Fibroblast of skin of back (primary cell): Measurements from ENCODE around the gene STK11.

ENCODE experiments used
- DNase-seq: peaks from one replicate; pipeline ENCODE4 v3.0.0-alpha.2; 2013

STK11 gene

GRCh38 chr19:1251330-1252220 is 46.0 kb downstream of the STK11 start:
- peak; percentile 78 for DNase-seq

- peak; percentile 98 for DNase-seq
Measured at GRCh38 chr19:1252221-1252820, 46.7 kb downstream of the STK11 start.

GRCh38 chr19:1252821-1253513 is 47.4 kb downstream of the STK11 start:
- peak; percentile 99 for DNase-seq

- DNase-seq: no peak
Measured at GRCh38 chr19:1253514-1254080, 48.0 kb downstream of the STK11 start.

GRCh38 chr19:1254081-1254527 is 48.5 kb downstream of the STK11 start:
- DNase-seq: no peak

- no peak for DNase-seq
Measured at GRCh38 chr19:1254530-1255185, 49.1 kb downstream of the STK11 start.

- no peak for DNase-seq
Measured at GRCh38 chr19:1255186-1256161, 49.9 kb downstream of the STK11 start.

GRCh38 chr19:1256646-1257474 is 51.3 kb downstream of the STK11 start:
- DNase-seq: no peak

GRCh38 chr19:1257475-1258162 is 52.0 kb downstream of the STK11 start:
- DNase-seq: no peak

- no peak for DNase-seq
Measured at GRCh38 chr19:1258163-1258492, 52.5 kb downstream of the STK11 start.

GRCh38 chr19:1258707-1259205 is 53.2 kb downstream of the STK11 start:
- no peak for DNase-seq

- DNase-seq: peak; percentile 70
Measured at GRCh38 chr19:1259206-1259875, 53.8 kb downstream of the STK11 start.

GRCh38 chr19:1259876-1260748 is 54.5 kb downstream of the STK11 start:
- DNase-seq: no peak

GRCh38 chr19:1260749-1261537 is 55.4 kb downstream of the STK11 start:
- peak; percentile 94 for DNase-seq

GRCh38 chr19:1261538-1261797 is 55.9 kb downstream of the STK11 start:
- no peak for DNase-seq

- DNase-seq: no peak
Measured at GRCh38 chr19:1261798-1262622, 56.4 kb downstream of the STK11 start.
